ENCODE results near the gene TMCC1.

The TMCC1 gene

GRCh38 chr3:129893581-129894070, at the start of gene TMCC1:
TMCC1 (minus strand) TSS chr3:129893711.
- TF ChIP-seq GATA3 (IDR thresholded peaks at IDR 0.05; ENCODE audit: low read depth, low read length) (no peak), GATA2 (IDR thresholded peaks at IDR 0.05; ENCODE audit: low read depth, low read length) (no peak)

- no peak for TF ChIP-seq GATA3 (IDR thresholded peaks at IDR 0.05; ENCODE audit: low read depth, low read length)
- no peak for TF ChIP-seq GATA2 (IDR thresholded peaks at IDR 0.05; ENCODE audit: low read depth, low read length)
Measured at GRCh38 chr3:129943020-129943419, 49.5 kb upstream of the TMCC1 start.

GRCh38 chr3:129942296-129942695, 48.8 kb upstream of the TMCC1 start:
- TF ChIP-seq GATA3 (IDR thresholded peaks at IDR 0.05; ENCODE audit: low read depth, low read length), result no peak

- TF ChIP-seq GATA3 (IDR thresholded peaks at IDR 0.05; ENCODE audit: low read depth, low read length), result no peak
- TF ChIP-seq GATA2 (IDR thresholded peaks at IDR 0.05; ENCODE audit: low read depth, low read length), result no peak
Measured at GRCh38 chr3:129940086-129940485, 46.6 kb upstream of the TMCC1 start.

GRCh38 chr3:129938140-129938930, 44.8 kb upstream of the TMCC1 start:
- no peak for TF ChIP-seq GATA2 (IDR thresholded peaks at IDR 0.05; ENCODE audit: low read depth, low read length)
- TF ChIP-seq GATA3 (IDR thresholded peaks at IDR 0.05; ENCODE audit: low read depth, low read length), result no peak

- TF ChIP-seq GATA2 (IDR thresholded peaks at IDR 0.05; ENCODE audit: low read depth, low read length) (no peak), GATA3 (IDR thresholded peaks at IDR 0.05; ENCODE audit: low read depth, low read length) (no peak)
Measured at GRCh38 chr3:129937717-129938116, 44.2 kb upstream of the TMCC1 start.

- TF ChIP-seq GATA2 (IDR thresholded peaks at IDR 0.05; ENCODE audit: low read depth, low read length), result no peak
- TF ChIP-seq GATA3 (IDR thresholded peaks at IDR 0.05; ENCODE audit: low read depth, low read length), result no peak
Measured at GRCh38 chr3:129936757-129937156, 43.2 kb upstream of the TMCC1 start.

- TF ChIP-seq GATA3 (IDR thresholded peaks at IDR 0.05; ENCODE audit: low read depth, low read length) (no peak), GATA2 (IDR thresholded peaks at IDR 0.05; ENCODE audit: low read depth, low read length) (no peak)
Measured at GRCh38 chr3:129934234-129935123, 41.0 kb upstream of the TMCC1 start.

- no peak for TF ChIP-seq GATA3 (IDR thresholded peaks at IDR 0.05; ENCODE audit: low read depth, low read length)
- no peak for TF ChIP-seq GATA2 (IDR thresholded peaks at IDR 0.05; ENCODE audit: low read depth, low read length)
Measured at GRCh38 chr3:129933471-129933870, 40.0 kb upstream of the TMCC1 start.

- TF ChIP-seq GATA3 (IDR thresholded peaks at IDR 0.05; ENCODE audit: low read depth, low read length) (no peak), GATA2 (IDR thresholded peaks at IDR 0.05; ENCODE audit: low read depth, low read length) (no peak)
Measured at GRCh38 chr3:129929383-129929782, 35.9 kb upstream of the TMCC1 start.

- TF ChIP-seq GATA2 (IDR thresholded peaks at IDR 0.05; ENCODE audit: low read depth, low read length) (no peak), GATA3 (IDR thresholded peaks at IDR 0.05; ENCODE audit: low read depth, low read length) (no peak)
Measured at GRCh38 chr3:129927072-129927471, 33.6 kb upstream of the TMCC1 start.

GRCh38 chr3:129919806-129920205, 26.3 kb upstream of the TMCC1 start:
- no peak for TF ChIP-seq GATA2 (IDR thresholded peaks at IDR 0.05; ENCODE audit: low read depth, low read length)
- TF ChIP-seq GATA3 (IDR thresholded peaks at IDR 0.05; ENCODE audit: low read depth, low read length), result no peak

GRCh38 chr3:129919357-129919756, 25.8 kb upstream of the TMCC1 start:
- TF ChIP-seq GATA3 (IDR thresholded peaks at IDR 0.05; ENCODE audit: low read depth, low read length) (no peak), GATA2 (IDR thresholded peaks at IDR 0.05; ENCODE audit: low read depth, low read length) (no peak)

GRCh38 chr3:129918461-129918860, 24.9 kb upstream of the TMCC1 start:
- TF ChIP-seq GATA2 (IDR thresholded peaks at IDR 0.05; ENCODE audit: low read depth, low read length), result no peak

Data from SH-SY5Y (cell line).